ENCODE measurements around the gene TSC22D3.

DNA sequence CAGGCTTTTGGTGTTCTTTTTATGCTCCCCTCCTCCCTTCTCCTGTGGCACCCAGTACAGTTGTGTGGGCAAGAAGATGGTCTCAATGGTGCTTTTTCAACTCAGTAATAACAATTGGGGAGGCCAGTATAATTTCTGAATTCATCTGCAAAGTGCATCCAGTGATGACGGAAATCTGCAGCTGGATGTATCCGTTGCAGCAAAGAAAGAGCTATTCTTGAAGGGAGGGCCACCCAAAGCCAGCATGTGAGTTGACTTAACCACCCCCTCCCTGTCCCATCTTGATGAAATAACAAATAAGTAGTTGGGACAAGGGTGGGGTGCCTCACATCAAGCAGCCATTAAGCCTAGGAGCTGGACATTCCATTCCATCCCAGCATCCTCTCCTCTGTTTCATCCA, 30.7 kb downstream of the TSC22D3 start:
- TF ChIP-seq, protein P1, sequence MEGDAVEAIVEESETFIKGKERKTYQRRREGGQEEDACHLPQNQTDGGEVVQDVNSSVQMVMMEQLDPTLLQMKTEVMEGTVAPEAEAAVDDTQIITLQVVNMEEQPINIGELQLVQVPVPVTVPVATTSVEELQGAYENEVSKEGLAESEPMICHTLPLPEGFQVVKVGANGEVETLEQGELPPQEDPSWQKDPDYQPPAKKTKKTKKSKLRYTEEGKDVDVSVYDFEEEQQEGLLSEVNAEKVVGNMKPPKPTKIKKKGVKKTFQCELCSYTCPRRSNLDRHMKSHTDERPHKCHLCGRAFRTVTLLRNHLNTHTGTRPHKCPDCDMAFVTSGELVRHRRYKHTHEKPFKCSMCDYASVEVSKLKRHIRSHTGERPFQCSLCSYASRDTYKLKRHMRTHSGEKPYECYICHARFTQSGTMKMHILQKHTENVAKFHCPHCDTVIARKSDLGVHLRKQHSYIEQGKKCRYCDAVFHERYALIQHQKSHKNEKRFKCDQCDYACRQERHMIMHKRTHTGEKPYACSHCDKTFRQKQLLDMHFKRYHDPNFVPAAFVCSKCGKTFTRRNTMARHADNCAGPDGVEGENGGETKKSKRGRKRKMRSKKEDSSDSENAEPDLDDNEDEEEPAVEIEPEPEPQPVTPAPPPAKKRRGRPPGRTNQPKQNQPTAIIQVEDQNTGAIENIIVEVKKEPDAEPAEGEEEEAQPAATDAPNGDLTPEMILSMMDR (IDR thresholded peaks at IDR 0.05; ENCODE audit: insufficient read depth, low read length, poor library complexity, severe bottlenecking) = no peak
- TF ChIP-seq EZH2phosphoT487 (conservative IDR thresholded peaks at IDR 0.05; ENCODE audit: low read length) = no peak

All from SU-DHL-6 (cell line).